ENCODE data around the gene GSTP1.

GRCh38 chr11:67539550-67539949 lies 44.1 kb upstream of the GSTP1 start:
- TF ChIP-seq CTCF (IDR thresholded peaks at IDR 0.05): no peak
- no peak for TF ChIP-seq POLR2A (IDR thresholded peaks at IDR 0.05)
